ENCODE measurements around the gene MOB1B. TPM values are rescaled to one million over a fixed set of nuclear protein-coding genes. Genes with fewer than 3 reads are reported as not detected.

Gene MOB1B
- total RNA-seq, 1 donor from 2014 or later, result 13.0 TPM

- Histone ChIP-seq H3K4me1 (peaks cover 41% of the 10 kb centered on the region), H3K27me3 (no peaks in the 10 kb centered on the region), H3K36me3 (no peaks in the 10 kb centered on the region), H3K4me3 (peak within 1 kb of the TSS; percentile 76 to 81), H3K9me3 (no peaks in the 10 kb centered on the region), H3K27ac (peak within 1 kb of the TSS; percentile 83)
- intact Hi-C loops (cut with DNase I), result loop anchor here (10.0 kb wide), 1 partner anchor 159 kb away; the partner anchor contains the start of gene GRSF1
- peak in 1 of 2 donors; percentile 91 for DNase-seq (ENCODE audit: extremely low spot score in 2 of 2)
- no peak for TF ChIP-seq CTCF (IDR thresholded peaks at IDR 0.05)
- peak in 1 of 2 donors; percentile 81 for TF ChIP-seq POLR2AphosphoS5 (IDR thresholded peaks at IDR 0.05; ENCODE audit: insufficient read depth in 1 of 2, low read depth in 1 of 2)
- peak in 1 of 2 donors; percentile 69 for TF ChIP-seq POLR2A (IDR thresholded peaks at IDR 0.05)
These were observed 91.3 kb downstream of the MOB1B start, which contains the start of gene DCK for GRCh38 chr4:70993181-70994068. Gene DCK, plus strand, starts transcription at chr4:70993649. Its CDS starts 187 bp downstream, at chr4:70993836.

GRCh38 chr4:70994069-70994366, 91.8 kb downstream of the MOB1B start:
- H3K4me3 ChIP-seq, result peak overlapping the region; percentile 76 to 81
- no peaks in the 10 kb centered on the region for H3K27me3 ChIP-seq
- intact Hi-C loops (cut with DNase I), result loop anchor here (10.0 kb wide), 1 partner anchor 159 kb away; the partner anchor contains the start of gene GRSF1
- peaks cover 0 to 3% of the 10 kb centered on the region in 2 donors for H3K36me3 ChIP-seq
- H3K27ac ChIP-seq, result peak overlapping the region; percentile 83
- no peak for DNase-seq (ENCODE audit: extremely low spot score in 2 of 2)
- TF ChIP-seq POLR2A (IDR thresholded peaks at IDR 0.05), result no peak
- no peak for TF ChIP-seq POLR2AphosphoS5 (IDR thresholded peaks at IDR 0.05; ENCODE audit: insufficient read depth in 1 of 2, low read depth in 1 of 2)
- no peak for TF ChIP-seq CTCF (IDR thresholded peaks at IDR 0.05)
- H3K9me3 ChIP-seq, result no peaks in the 10 kb centered on the region
- peaks cover 41% of the 10 kb centered on the region for H3K4me1 ChIP-seq

GRCh38 chr4:70994387-70995099, 92.4 kb downstream of the MOB1B start:
- Histone ChIP-seq H3K9me3 (no peaks in the 10 kb centered on the region), H3K4me1 (peaks cover 41% of the 10 kb centered on the region), H3K27me3 (no peaks in the 10 kb centered on the region), H3K36me3 (peaks cover 0 to 8% of the 10 kb centered on the region in 2 donors), H3K4me3 (peak overlapping the region; percentile 76 to 81), H3K27ac (peak overlapping the region; percentile 83)
- no peak for TF ChIP-seq POLR2AphosphoS5 (IDR thresholded peaks at IDR 0.05; ENCODE audit: insufficient read depth in 1 of 2, low read depth in 1 of 2)
- TF ChIP-seq CTCF (IDR thresholded peaks at IDR 0.05), result no peak
- TF ChIP-seq POLR2A (IDR thresholded peaks at IDR 0.05), result no peak
- DNase-seq (ENCODE audit: extremely low spot score in 2 of 2), result no peak
- intact Hi-C loops (cut with DNase I), result loop anchor here (10.0 kb wide), 1 partner anchor 160 kb away; the partner anchor contains the start of gene GRSF1

- TF ChIP-seq POLR2A (IDR thresholded peaks at IDR 0.05), result no peak
- TF ChIP-seq POLR2AphosphoS5 (IDR thresholded peaks at IDR 0.05; ENCODE audit: insufficient read depth in 1 of 2, low read depth in 1 of 2), result no peak
- TF ChIP-seq CTCF (IDR thresholded peaks at IDR 0.05), result no peak
- no peak for DNase-seq (ENCODE audit: extremely low spot score in 2 of 2)
- H3K36me3 ChIP-seq, result peaks cover 0 to 10% of the 10 kb centered on the region in 2 donors
- no peak overlapping the region for H3K4me3 ChIP-seq
- H3K27ac ChIP-seq, result no peak overlapping the region
- intact Hi-C loops (cut with DNase I), result loop anchor here (10.0 kb wide), 1 partner anchor 161 kb away; the partner anchor contains the start of gene GRSF1
- H3K9me3 ChIP-seq, result no peaks in the 10 kb centered on the region
- H3K4me1 ChIP-seq, result peaks cover 41% of the 10 kb centered on the region
- H3K27me3 ChIP-seq, result no peaks in the 10 kb centered on the region
These were observed 93.8 kb downstream of the MOB1B start for GRCh38 chr4:70996018-70996360.

Measured in vagina (tissue), 2 donors.